GM12891 (cell line): ENCODE results near the gene PRDM2.

Experiments
- POLR2A ChIP-seq: IDR thresholded peaks from 2 replicates; pipeline ENCODE4 v1.6.1; 2011; ENCODE audit warnings: low read depth, low read length, control low read depth
- TAF1 ChIP-seq: IDR thresholded peaks from 2 replicates; pipeline ENCODE4 v1.6.1; 2011; ENCODE audit warnings: low read depth, low read length, control low read depth

DNA sequence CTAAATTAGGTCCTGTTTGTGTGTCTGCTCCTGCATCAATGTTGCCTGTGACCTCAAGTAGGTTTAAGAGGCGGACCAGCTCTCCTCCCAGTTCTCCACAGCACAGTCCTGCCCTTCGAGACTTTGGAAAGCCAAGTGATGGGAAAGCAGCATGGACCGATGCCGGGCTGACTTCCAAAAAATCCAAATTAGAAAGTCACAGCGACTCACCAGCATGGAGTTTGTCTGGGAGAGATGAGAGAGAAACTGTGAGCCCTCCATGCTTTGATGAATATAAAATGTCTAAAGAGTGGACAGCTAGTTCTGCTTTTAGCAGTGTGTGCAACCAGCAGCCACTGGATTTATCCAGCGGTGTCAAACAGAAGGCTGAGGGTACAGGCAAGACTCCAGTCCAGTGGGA is 79.9 kb downstream of the PRDM2 start:
- TF ChIP-seq POLR2A = no peak
- no peak for TF ChIP-seq TAF1
